Activated naive CD8-positive, alpha-beta T cell treated with anti-CD3 and anti-CD28 coated beads, Interleukin-2, amount 50 U/mL, for 24 hours (primary cell): ENCODE data around the gene DCDC1.

Experiments used
- ATAC-seq: fragments of 150-1000 bp; cut with Tn5 transposase; one replicate; pipeline ENCODE4 v1.10.0; 2021
- DNase-seq: peaks from one replicate; pipeline ENCODE4 v3.0.0; 2021
- H3K27ac Mint-ChIP-seq: one replicate; pipeline ENCODE4 v1.8.0; 2021; ENCODE audit warnings: mild to moderate bottlenecking, mixed read lengths
- H3K27me3 Mint-ChIP-seq: one replicate; pipeline ENCODE4 v1.8.0; 2021; ENCODE audit warnings: mixed read lengths
- H3K36me3 Mint-ChIP-seq: one replicate; pipeline ENCODE4 v1.8.0; 2021; ENCODE audit warnings: low read depth, mixed read lengths
- H3K4me1 Mint-ChIP-seq: one replicate; pipeline ENCODE4 v1.8.0; 2021; ENCODE audit warnings: mixed read lengths
- H3K4me3 Mint-ChIP-seq: one replicate; pipeline ENCODE4 v1.8.0; 2021; ENCODE audit warnings: mild to moderate bottlenecking, moderate library complexity, mixed read lengths
- H3K9me3 Mint-ChIP-seq: one replicate; pipeline ENCODE4 v1.8.0; 2021; ENCODE audit warnings: mixed read lengths

Gene DCDC1

GRCh38 chr11:30852091-30852490, 517.4 kb downstream of the DCDC1 start:
- Mint-ChIP-seq H3K27ac (no peak overlapping the region), H3K27me3 (no peaks in the 10 kb centered on the region), H3K4me1 (no peaks in the 10 kb centered on the region), H3K9me3 (peaks cover 10% of the 10 kb centered on the region), H3K4me3 (no peak overlapping the region), H3K36me3 (no peaks in the 10 kb centered on the region)
- no peak for DNase-seq
- ATAC-seq, result no peak

DNA sequence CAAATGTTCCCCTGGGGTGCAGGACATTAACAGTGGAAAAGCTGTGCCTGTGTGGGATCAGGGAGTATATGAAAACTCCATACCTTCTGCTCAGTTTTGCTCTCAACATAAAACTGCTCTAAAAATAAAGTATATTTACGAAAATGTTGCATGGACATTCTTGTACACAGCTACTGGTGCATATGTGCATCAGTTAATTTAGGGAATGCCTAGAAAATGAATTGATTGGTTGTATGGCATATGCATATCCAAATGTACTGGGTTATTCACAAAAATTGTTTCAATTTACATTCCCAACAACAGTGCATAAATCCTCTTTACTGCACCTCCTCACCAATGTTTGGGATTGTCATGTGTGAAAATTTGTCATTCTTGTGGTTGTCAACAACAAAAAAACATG, 532.3 kb downstream of the DCDC1 start:
- ATAC-seq (no peak), DNase-seq (no peak)
- Mint-ChIP-seq H3K4me1 (no peaks in the 10 kb centered on the region), H3K27ac (no peak overlapping the region), H3K4me3 (no peak overlapping the region), H3K27me3 (peaks cover 3% of the 10 kb centered on the region), H3K36me3 (no peaks in the 10 kb centered on the region), H3K9me3 (peaks cover 23% of the 10 kb centered on the region)

DNA sequence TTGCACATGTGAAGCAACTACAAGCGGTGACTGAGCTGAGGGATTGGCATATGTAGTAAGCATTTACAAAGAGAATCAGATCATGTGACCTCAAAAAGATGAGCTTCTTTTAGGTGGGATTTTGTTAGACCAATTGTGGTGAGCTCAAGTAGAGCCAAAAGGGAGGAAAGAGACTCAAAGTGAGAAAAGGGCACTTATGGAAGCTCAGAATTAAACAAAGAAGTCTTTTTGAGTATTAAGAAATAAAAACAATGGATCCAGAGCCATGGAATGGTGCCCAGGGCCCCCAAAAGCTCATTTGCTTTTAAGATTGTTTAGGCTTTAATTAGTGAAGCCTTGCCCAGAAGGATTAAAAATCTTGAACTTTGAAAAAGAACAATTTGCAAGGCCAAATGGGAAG, 536.7 kb downstream of the DCDC1 start:
- H3K27ac Mint-ChIP-seq, result no peak overlapping the region

GRCh38 chr11:30830681-30831080, 538.9 kb downstream of the DCDC1 start:
- no peak for ATAC-seq
- H3K4me1 Mint-ChIP-seq, result no peaks in the 10 kb centered on the region
- H3K9me3 Mint-ChIP-seq, result peaks cover 18% of the 10 kb centered on the region
- DNase-seq, result no peak
- no peak overlapping the region for H3K27ac Mint-ChIP-seq
- H3K36me3 Mint-ChIP-seq, result no peaks in the 10 kb centered on the region
- H3K4me3 Mint-ChIP-seq, result no peak overlapping the region
- H3K27me3 Mint-ChIP-seq, result no peaks in the 10 kb centered on the region

More for the DNA sequence above, 536.7 kb downstream of the DCDC1 start:
- ATAC-seq (no peak), DNase-seq (no peak)
- Mint-ChIP-seq H3K4me3 (no peak overlapping the region), H3K9me3 (peaks cover 23% of the 10 kb centered on the region), H3K27me3 (no peaks in the 10 kb centered on the region), H3K36me3 (no peaks in the 10 kb centered on the region), H3K4me1 (no peaks in the 10 kb centered on the region)

DNA sequence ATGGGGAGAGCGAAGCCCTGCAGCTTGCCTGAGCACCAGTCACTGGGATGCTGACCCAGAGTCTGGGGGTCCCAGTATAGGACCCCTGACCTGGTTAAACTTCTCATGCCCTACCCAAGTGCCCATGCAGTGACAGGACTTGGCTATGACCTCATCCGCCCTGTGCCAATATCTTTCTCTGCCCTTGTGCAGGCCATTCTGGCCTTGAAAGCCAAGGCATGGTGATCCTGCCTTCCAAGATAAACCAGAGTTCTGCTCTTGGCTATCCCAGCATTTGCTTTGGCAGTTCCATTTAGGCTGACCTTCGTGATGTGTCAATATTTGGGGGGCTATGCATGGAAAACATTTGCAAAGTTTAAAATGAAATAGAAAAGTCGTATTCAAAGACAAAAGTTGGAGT, 542.6 kb downstream of the DCDC1 start:
- Mint-ChIP-seq H3K27ac (no peak overlapping the region), H3K9me3 (no peaks in the 10 kb centered on the region), H3K27me3 (no peaks in the 10 kb centered on the region), H3K4me1 (no peaks in the 10 kb centered on the region), H3K36me3 (no peaks in the 10 kb centered on the region), H3K4me3 (no peak overlapping the region)
- ATAC-seq (no peak), DNase-seq (no peak)

- Mint-ChIP-seq H3K36me3 (no peaks in the 10 kb centered on the region), H3K27me3 (no peaks in the 10 kb centered on the region), H3K27ac (no peak overlapping the region), H3K4me3 (no peak overlapping the region), H3K4me1 (no peaks in the 10 kb centered on the region), H3K9me3 (no peaks in the 10 kb centered on the region)
- DNase-seq, result no peak
- ATAC-seq, result no peak
These were observed 543.8 kb downstream of the DCDC1 start for GRCh38 chr11:30825723-30826122.

DNA sequence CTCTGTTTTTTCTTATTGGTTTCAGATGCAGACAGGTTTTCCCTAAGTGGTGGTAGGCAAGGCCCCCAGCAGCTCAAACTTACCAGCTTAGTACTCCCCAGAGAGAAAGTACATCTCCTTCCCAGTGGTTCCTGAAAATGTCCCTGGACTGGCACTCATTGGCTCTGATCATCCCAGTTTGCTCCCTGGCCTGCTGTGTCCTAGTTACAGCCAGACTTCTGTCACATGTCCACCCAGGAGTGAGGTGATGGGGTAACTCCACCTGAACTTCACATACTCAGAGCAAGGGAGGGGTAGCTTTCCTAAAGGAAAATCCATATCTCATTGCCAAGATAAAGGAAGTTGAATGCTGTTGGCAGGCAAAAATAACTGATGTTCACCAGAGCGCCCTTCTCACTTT, 546.4 kb downstream of the DCDC1 start:
- Mint-ChIP-seq H3K27me3 (no peaks in the 10 kb centered on the region), H3K4me3 (no peak overlapping the region), H3K27ac (peak overlapping the region; percentile 10), H3K4me1 (no peaks in the 10 kb centered on the region), H3K9me3 (no peaks in the 10 kb centered on the region), H3K36me3 (no peaks in the 10 kb centered on the region)
- DNase-seq (no peak), ATAC-seq (no peak)

DNA sequence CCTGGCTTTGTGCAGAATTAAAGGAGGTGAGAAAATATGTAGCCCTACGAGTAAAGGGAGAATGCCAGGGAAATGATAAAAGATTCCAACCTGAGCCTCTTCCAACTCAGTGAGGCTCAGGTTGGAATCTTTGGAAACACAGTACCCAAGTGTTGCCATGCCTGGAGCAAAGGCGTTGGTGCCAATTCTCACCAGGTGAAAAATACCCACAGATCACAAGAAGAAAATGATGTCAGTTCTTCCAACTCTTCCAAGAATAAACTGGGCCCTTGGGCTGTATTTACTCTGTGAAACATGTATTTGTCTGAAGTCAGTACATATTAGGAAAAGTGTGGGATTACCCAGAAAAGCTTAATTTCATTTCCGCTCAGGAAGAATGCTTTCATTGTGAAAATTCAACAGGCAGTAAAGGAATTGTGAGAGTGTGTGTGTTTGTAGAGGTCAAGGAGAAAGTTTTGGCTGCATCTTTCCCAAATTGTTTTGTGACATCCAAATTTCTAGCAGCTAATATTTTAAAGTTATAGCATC, 548.0 kb downstream of the DCDC1 start:
- H3K4me3 Mint-ChIP-seq, result no peak overlapping the region
- H3K4me1 Mint-ChIP-seq, result no peaks in the 10 kb centered on the region
- H3K36me3 Mint-ChIP-seq, result no peaks in the 10 kb centered on the region
- no peaks in the 10 kb centered on the region for H3K9me3 Mint-ChIP-seq
- no peaks in the 10 kb centered on the region for H3K27me3 Mint-ChIP-seq
- DNase-seq, result no peak
- H3K27ac Mint-ChIP-seq, result no peak overlapping the region
- no peak for ATAC-seq

- no peaks in the 10 kb centered on the region for H3K27me3 Mint-ChIP-seq
- no peak overlapping the region for H3K27ac Mint-ChIP-seq
- no peak overlapping the region for H3K4me3 Mint-ChIP-seq
- ATAC-seq, result no peak
- no peaks in the 10 kb centered on the region for H3K4me1 Mint-ChIP-seq
- no peaks in the 10 kb centered on the region for H3K9me3 Mint-ChIP-seq
- DNase-seq, result no peak
- no peaks in the 10 kb centered on the region for H3K36me3 Mint-ChIP-seq
These were observed 550.8 kb downstream of the DCDC1 start for GRCh38 chr11:30818721-30819120.

GRCh38 chr11:30816959-30817880, 552.3 kb downstream of the DCDC1 start:
- no peak overlapping the region for H3K4me3 Mint-ChIP-seq
- H3K4me1 Mint-ChIP-seq, result no peaks in the 10 kb centered on the region
- no peaks in the 10 kb centered on the region for H3K36me3 Mint-ChIP-seq
- no peaks in the 10 kb centered on the region for H3K27me3 Mint-ChIP-seq
- DNase-seq (no peak), ATAC-seq (no peak)
- H3K27ac Mint-ChIP-seq, result no peak overlapping the region
- H3K9me3 Mint-ChIP-seq, result no peaks in the 10 kb centered on the region

- Mint-ChIP-seq H3K9me3 (no peaks in the 10 kb centered on the region), H3K4me3 (no peak overlapping the region), H3K27me3 (no peaks in the 10 kb centered on the region), H3K36me3 (no peaks in the 10 kb centered on the region), H3K27ac (no peak overlapping the region), H3K4me1 (no peaks in the 10 kb centered on the region)
- ATAC-seq (no peak), DNase-seq (no peak)
These were observed 553.9 kb downstream of the DCDC1 start for GRCh38 chr11:30815619-30816018.

DNA sequence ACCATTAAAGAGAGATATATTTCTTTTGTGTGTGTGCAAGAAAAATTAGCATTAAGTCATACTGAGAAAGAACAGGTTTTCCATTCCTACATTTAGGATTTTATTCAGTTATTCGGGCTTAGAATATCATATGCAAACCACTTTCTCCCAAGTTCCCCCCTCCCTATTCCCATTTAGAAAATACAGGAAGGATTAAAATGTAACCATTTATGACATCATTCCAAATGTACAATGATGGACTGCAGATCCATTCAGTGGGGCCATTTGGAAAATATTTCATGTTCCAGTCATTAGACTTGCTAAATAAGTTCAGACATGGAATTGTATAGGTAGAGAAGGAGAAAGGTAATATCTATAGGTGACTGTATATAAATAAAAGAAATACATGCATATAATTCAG, 554.8 kb downstream of the DCDC1 start:
- Mint-ChIP-seq H3K27me3 (no peaks in the 10 kb centered on the region), H3K4me3 (no peak overlapping the region), H3K36me3 (no peaks in the 10 kb centered on the region), H3K4me1 (no peaks in the 10 kb centered on the region), H3K27ac (no peak overlapping the region), H3K9me3 (no peaks in the 10 kb centered on the region)
- DNase-seq, result no peak
- ATAC-seq, result no peak
